HCT116 (cell line): ENCODE results near the gene LDLRAD4. TPM values are rescaled to one million over a fixed set of nuclear protein-coding genes. Genes with fewer than 3 reads are reported as not detected.

ENCODE experiments used
- ATAC-seq: fragments of 200-7000 bp; cut with Tn5 transposase; 2 replicates; pipeline ENCODE4 v1.9.1; 2020; ENCODE audit warnings: mild to moderate bottlenecking, moderate library complexity
- BruUV-seq: library from RNA; stranded (reverse); fragments of 400-500 nt; replicated peaks from 2 replicates; lab custom pipeline; 2021; lab: Mats Ljungman, UMichigan
- CTCF ChIA-PET: fragments of 300-600 bp; sonication (Branson Sonifier 250); formaldehyde crosslinking; loops from one replicate; lab custom pipeline; 2021; ENCODE audit warnings: antibody characterized with exemption; lab: Charles Lee
- POLR2A ChIA-PET: fragments of 300-600, 350-600 bp; sonication (Branson Sonifier 250); formaldehyde crosslinking; loops from one replicate; lab custom pipeline; 2021; ENCODE audit warnings: antibody characterized with exemption; lab: Charles Lee
- RAD21 ChIA-PET, 2 experiments: fragments of 300-600 bp; sonication (Branson Sonifier 250); formaldehyde crosslinking; loops; one replicate each; lab custom pipeline; 2023; ENCODE audit warnings: low total read pairs in 2 of 2; ENCODE audit not compliant: uncharacterized antibody in 2 of 2, unreplicated experiment in 2 of 2, low non-redundant PET in 1 of 2; lab: Charles Lee
- DNase-seq: peaks from one replicate; pipeline ENCODE4 v3.0.0-alpha.2; 2010; ENCODE audit warnings: low read depth, low spot score
- H2AFZ ChIP-seq: fragments of 200-600 bp; shearing (Covaris generic), sonication (generic); 2 replicates; pipeline ENCODE4 v1.6.1; 2017; ENCODE audit warnings: low read depth, mixed run types, mixed read lengths, antibody characterized with exemption, low read length; ENCODE audit not compliant: poor library complexity, severe bottlenecking
- H3K27ac ChIP-seq: 2 replicates; pipeline ENCODE4 v1.5.1; 2012; ENCODE audit warnings: low read depth, low read length
- H3K27me3 ChIP-seq: fragments of 200-600 bp; sonication (generic); 2 replicates; pipeline ENCODE4 v1.6.1; 2016; ENCODE audit warnings: mixed run types, low read length, mixed read lengths; ENCODE audit not compliant: insufficient read depth
- H3K36me3 ChIP-seq, 2 experiments: fragments of 200-500 bp in 1 of 2; fragments of 200-600 bp in 1 of 2; sonication (Bioruptor generic) in 1 of 2; sonication (generic) in 1 of 2; 2 replicates each; pipeline versions ENCODE4 v1.5.1 to v1.6.1; 2014 to 2016; ENCODE audit warnings: low read length in 2 of 2, inconsistent platforms in 1 of 2, mixed read lengths in 1 of 2, mixed run types in 1 of 2; ENCODE audit not compliant: insufficient read depth in 2 of 2, control insufficient read depth in 1 of 2
- H3K4me1 ChIP-seq, 2 experiments: fragments of 200-600 bp in 1 of 2; sonication (generic) in 1 of 2; 2 replicates each; pipeline versions ENCODE4 v1.5.1 to v1.6.1; 2012 to 2017; ENCODE audit warnings: low read length in 2 of 2, inconsistent platforms in 1 of 2, mild to moderate bottlenecking in 1 of 2, mixed read lengths in 1 of 2, mixed run types in 1 of 2, moderate library complexity in 1 of 2; ENCODE audit not compliant: insufficient read depth in 2 of 2, control insufficient read depth in 1 of 2
- H3K4me2 ChIP-seq: fragments of 200-600 bp; sonication (generic); 2 replicates; pipeline ENCODE4 v1.6.1; 2017; ENCODE audit warnings: mixed run types, low read length, mixed read lengths
- H3K4me3 ChIP-seq, 2 experiments: fragments of 200-600 bp in 1 of 2; sonication (generic) in 1 of 2; replicated peaks in 1 of 2; 2 replicates each; pipeline ENCODE4 v1.5.1; 2011 to 2016; ENCODE audit warnings: low read length in 2 of 2, control low read depth in 1 of 2, low read depth in 1 of 2, mild to moderate bottlenecking in 1 of 2, mixed read lengths in 1 of 2, mixed run types in 1 of 2
- H3K79me2 ChIP-seq: fragments of 200-600 bp; sonication (generic); 2 replicates; pipeline ENCODE4 v1.6.1; 2017; ENCODE audit warnings: mild to moderate bottlenecking, mixed run types, low read length, moderate library complexity, mixed read lengths; ENCODE audit not compliant: insufficient read depth
- H3K9ac ChIP-seq: fragments of 200-600 bp; sonication (generic); 2 replicates; pipeline ENCODE4 v1.6.1; 2016; ENCODE audit warnings: low read length, mixed read lengths
- H3K9me2 ChIP-seq: fragments of 200-600 bp; sonication (generic), shearing (Covaris generic); 2 replicates; pipeline ENCODE4 v1.6.1; 2017; ENCODE audit warnings: mixed run types, mild to moderate bottlenecking, moderate library complexity; ENCODE audit not compliant: insufficient read depth
- H3K9me3 ChIP-seq, 2 experiments: fragments of 200-500 bp in 1 of 2; fragments of 200-600 bp in 1 of 2; sonication (Bioruptor generic) in 1 of 2; sonication (generic) in 1 of 2; 2 replicates each; pipeline ENCODE4 v1.6.1; 2014 to 2017; ENCODE audit warnings: low read length in 2 of 2, mixed read lengths in 2 of 2, inconsistent platforms in 1 of 2, low read depth in 1 of 2, mild to moderate bottlenecking in 1 of 2, mixed run types in 1 of 2, moderate library complexity in 1 of 2; ENCODE audit not compliant: control insufficient read depth in 1 of 2, insufficient read depth in 1 of 2
- H4K20me1 ChIP-seq: fragments of 200-600 bp; sonication (generic), shearing (Covaris generic); 2 replicates; pipeline ENCODE4 v1.6.1; 2017; ENCODE audit warnings: mixed run types, mild to moderate bottlenecking, moderate library complexity; ENCODE audit not compliant: insufficient read depth
- CBX3 ChIP-seq: IDR thresholded peaks from 2 replicates; pipeline ENCODE4 v1.6.1; 2012; ENCODE audit warnings: low read depth
- EGR1 ChIP-seq: IDR thresholded peaks from 2 replicates; pipeline ENCODE4 v1.6.1; 2012; ENCODE audit warnings: low read depth
- JUND ChIP-seq: IDR thresholded peaks from 2 replicates; pipeline ENCODE4 v1.6.1; 2012
- TCF7L2 ChIP-seq: IDR thresholded peaks from 2 replicates; pipeline ENCODE4 v1.7.0; 2011; ENCODE audit warnings: borderline replicate concordance, inconsistent platforms; ENCODE audit not compliant: insufficient read depth, insufficient read length; ENCODE audit errors: extremely low read depth
- ZNF274 ChIP-seq: fragments of 200-500 bp; sonication (Bioruptor generic); IDR thresholded peaks from 2 replicates; pipeline ENCODE4 v1.6.1; 2014; ENCODE audit warnings: mild to moderate bottlenecking, low read depth, low read length, inconsistent platforms
- intact Hi-C: fragments of 100-400 bp; cut with micrococcal nuclease; formaldehyde crosslinking; loops from 2 replicates; pipeline ENCODE4 v1.10.0; 2022
- total RNA-seq: library from RNA; stranded (reverse); gene quantifications from one replicate; pipeline ENCODE4 v1.2.1, GENCODE V29; 2021; ENCODE audit not compliant: unreplicated experiment
- TF ChIP-seq, protein P1 (sequence below): IDR thresholded peaks from 2 replicates; pipeline ENCODE4 v1.6.1; 2012; ENCODE audit warnings: low read depth

Gene LDLRAD4
- total RNA-seq, 1 experiment from 2014 or later, result 1.2 TPM

DNA sequence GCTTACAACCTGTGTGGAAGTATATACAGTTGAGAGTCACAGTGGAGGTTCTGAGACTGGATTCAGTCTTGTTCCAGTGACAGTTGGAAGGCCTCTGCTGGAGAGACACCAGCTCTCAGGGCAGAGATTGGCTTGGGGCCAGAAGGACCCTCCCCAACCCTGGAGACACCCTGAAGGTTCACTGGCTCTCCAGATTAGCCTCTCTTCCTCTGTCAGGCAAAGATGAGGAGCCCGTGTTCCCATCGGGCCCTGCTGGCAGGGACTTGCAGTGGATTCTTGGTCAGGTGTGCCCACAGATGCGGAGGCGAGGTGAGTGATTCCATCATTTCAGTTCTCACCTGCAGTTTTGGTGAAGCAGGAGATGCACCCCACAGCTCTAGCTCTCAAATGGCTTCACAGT is 429.2 kb downstream of the LDLRAD4 start (continued):
- TF ChIP-seq, protein P1, sequence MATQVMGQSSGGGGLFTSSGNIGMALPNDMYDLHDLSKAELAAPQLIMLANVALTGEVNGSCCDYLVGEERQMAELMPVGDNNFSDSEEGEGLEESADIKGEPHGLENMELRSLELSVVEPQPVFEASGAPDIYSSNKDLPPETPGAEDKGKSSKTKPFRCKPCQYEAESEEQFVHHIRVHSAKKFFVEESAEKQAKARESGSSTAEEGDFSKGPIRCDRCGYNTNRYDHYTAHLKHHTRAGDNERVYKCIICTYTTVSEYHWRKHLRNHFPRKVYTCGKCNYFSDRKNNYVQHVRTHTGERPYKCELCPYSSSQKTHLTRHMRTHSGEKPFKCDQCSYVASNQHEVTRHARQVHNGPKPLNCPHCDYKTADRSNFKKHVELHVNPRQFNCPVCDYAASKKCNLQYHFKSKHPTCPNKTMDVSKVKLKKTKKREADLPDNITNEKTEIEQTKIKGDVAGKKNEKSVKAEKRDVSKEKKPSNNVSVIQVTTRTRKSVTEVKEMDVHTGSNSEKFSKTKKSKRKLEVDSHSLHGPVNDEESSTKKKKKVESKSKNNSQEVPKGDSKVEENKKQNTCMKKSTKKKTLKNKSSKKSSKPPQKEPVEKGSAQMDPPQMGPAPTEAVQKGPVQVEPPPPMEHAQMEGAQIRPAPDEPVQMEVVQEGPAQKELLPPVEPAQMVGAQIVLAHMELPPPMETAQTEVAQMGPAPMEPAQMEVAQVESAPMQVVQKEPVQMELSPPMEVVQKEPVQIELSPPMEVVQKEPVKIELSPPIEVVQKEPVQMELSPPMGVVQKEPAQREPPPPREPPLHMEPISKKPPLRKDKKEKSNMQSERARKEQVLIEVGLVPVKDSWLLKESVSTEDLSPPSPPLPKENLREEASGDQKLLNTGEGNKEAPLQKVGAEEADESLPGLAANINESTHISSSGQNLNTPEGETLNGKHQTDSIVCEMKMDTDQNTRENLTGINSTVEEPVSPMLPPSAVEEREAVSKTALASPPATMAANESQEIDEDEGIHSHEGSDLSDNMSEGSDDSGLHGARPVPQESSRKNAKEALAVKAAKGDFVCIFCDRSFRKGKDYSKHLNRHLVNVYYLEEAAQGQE, result no peak
- TF ChIP-seq EGR1, result no peak
- TF ChIP-seq ZNF274, result no peak
- no peak for TF ChIP-seq JUND

DNA sequence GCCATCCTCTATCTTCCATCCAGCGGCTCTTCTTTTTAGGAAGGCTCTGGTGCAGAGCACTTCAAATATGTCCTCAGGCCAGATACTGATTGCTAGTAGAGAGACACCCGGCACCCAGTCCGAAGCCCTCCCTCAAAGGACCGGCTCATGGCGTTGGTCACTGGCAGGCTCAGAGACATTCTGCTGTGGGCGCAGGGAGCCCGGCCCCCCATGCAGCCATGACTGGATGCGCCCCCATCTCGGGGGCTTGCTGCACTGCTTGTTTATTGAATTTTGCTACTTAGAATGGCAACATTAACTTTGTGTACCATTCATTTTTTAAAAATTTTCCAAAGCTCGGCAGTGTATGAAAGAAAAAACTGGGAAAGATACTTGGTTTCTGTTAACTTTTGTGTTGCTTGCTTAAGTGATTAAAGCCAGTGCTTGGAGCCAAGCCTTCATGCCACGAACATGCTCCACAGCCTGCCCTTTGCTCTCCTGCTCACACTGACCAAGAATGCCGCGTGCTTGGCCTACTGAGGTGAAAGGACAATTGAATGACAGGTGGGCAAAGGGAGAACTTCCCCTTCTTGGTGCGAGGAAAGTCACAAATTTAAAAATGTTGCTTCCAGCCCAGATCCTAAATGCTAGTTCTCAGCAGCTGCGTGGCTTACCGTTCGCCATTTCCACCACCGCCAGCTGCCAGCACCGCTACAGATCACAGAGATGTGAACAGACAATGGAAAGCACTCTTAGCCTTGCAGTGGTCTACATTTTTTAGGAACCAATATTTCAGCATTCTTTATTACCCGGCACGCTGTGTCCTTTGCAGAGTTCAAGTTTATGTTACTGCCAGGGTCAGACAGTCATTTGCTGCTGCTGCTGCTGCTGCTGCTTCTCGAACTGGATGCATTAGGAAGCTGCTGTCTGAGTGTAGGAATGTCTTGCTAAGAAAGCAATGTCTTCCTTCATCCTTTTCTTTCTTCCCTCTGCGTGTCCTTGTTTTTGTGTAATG is 431.1 kb downstream of the LDLRAD4 start:
- no TSS peak for BruUV-seq
- H3K9ac ChIP-seq, result no peak overlapping the region
- H3K27ac ChIP-seq, result no peak overlapping the region
- H4K20me1 ChIP-seq, result no peaks in the 10 kb centered on the region
- no peaks in the 10 kb centered on the region for H3K79me2 ChIP-seq
- no peak for ATAC-seq
- no peaks in the 10 kb centered on the region for H3K4me1 ChIP-seq
- ChIA-PET POLR2A (no interaction called here), RAD21 (no interaction called here), CTCF (no interaction called here)
- H3K9me2 ChIP-seq, result no peaks in the 10 kb centered on the region
- H3K4me3 ChIP-seq, result no peak overlapping the region
- TF ChIP-seq TCF7L2 (no peak), CBX3 (no peak)
- no peaks in the 10 kb centered on the region for H3K36me3 ChIP-seq
- intact Hi-C loops, result no loop called here
- H3K27me3 ChIP-seq, result no peaks in the 10 kb centered on the region
- no peak overlapping the region for H2AFZ ChIP-seq
- H3K4me2 ChIP-seq, result no peak overlapping the region
- DNase-seq, result no peak
- H3K9me3 ChIP-seq, result no peaks in the 10 kb centered on the region
